Mesenchymal stem cell (in vitro differentiated cells and primary cell): ENCODE results near the gene CHMP6.

Source experiments
- DNase-seq: peaks from one replicate; pipeline ENCODE4 v3.0.0-alpha.2; 2013
- H2AFZ ChIP-seq: one replicate; pipeline ENCODE4 v1.6.1; 2013; ENCODE audit warnings: low read depth, mild to moderate bottlenecking, control low read depth, inconsistent platforms, low read length, moderate library complexity
- H2AK5ac ChIP-seq: 2 replicates; pipeline ENCODE4 v1.6.1; 2013; ENCODE audit warnings: low read length, moderate library complexity, mild to moderate bottlenecking, inconsistent platforms; ENCODE audit not compliant: severe bottlenecking
- H2BK120ac ChIP-seq: one replicate; pipeline ENCODE4 v1.6.1; 2013; ENCODE audit warnings: low read depth, mild to moderate bottlenecking, inconsistent platforms, low read length, moderate library complexity
- H2BK12ac ChIP-seq, 2 experiments: one replicate each; pipeline ENCODE4 v1.6.1; 2013; ENCODE audit warnings: inconsistent platforms in 2 of 2, low read length in 2 of 2, mild to moderate bottlenecking in 2 of 2, moderate library complexity in 2 of 2, control low read depth in 1 of 2
- H2BK15ac ChIP-seq: one replicate; pipeline ENCODE4 v1.6.1; 2013; ENCODE audit warnings: mild to moderate bottlenecking, low read depth, inconsistent platforms; ENCODE audit not compliant: poor library complexity, severe bottlenecking
- H2BK5ac ChIP-seq: 2 replicates; pipeline ENCODE4 v1.6.1; 2013; ENCODE audit warnings: low read depth, mild to moderate bottlenecking, low read length, control low read depth, inconsistent platforms; ENCODE audit not compliant: poor library complexity, severe bottlenecking
- H3K14ac ChIP-seq, 2 experiments: one replicate each; pipeline ENCODE4 v1.6.1; 2013; ENCODE audit warnings: inconsistent platforms in 2 of 2, low read length in 2 of 2, control low read depth in 1 of 2, mild to moderate bottlenecking in 1 of 2, moderate library complexity in 1 of 2
- H3K18ac ChIP-seq, 2 experiments: one replicate each; pipeline ENCODE4 v1.6.1; 2013; ENCODE audit warnings: inconsistent platforms in 2 of 2, low read length in 2 of 2, control low read depth in 1 of 2, low read depth in 1 of 2, mild to moderate bottlenecking in 1 of 2
- H3K23ac ChIP-seq, 2 experiments: one replicate each; pipeline ENCODE4 v1.6.1; 2013; ENCODE audit warnings: inconsistent platforms in 2 of 2, low read length in 2 of 2, mild to moderate bottlenecking in 2 of 2, moderate library complexity in 2 of 2, control low read depth in 1 of 2
- H3K27ac ChIP-seq: 2 replicates; pipeline ENCODE4 v1.5.1; 2013; ENCODE audit warnings: mild to moderate bottlenecking, moderate library complexity, low read length, control low read depth, inconsistent platforms; ENCODE audit not compliant: poor library complexity, severe bottlenecking
- H3K27me3 ChIP-seq, 2 experiments: 2 replicates each; pipeline versions ENCODE4 v1.6.1 to v1.7.0; 2013; ENCODE audit warnings: low read length in 2 of 2, mild to moderate bottlenecking in 2 of 2, moderate library complexity in 2 of 2, control low read depth in 1 of 2, inconsistent platforms in 1 of 2; ENCODE audit not compliant: control insufficient read depth in 1 of 2, insufficient read depth in 1 of 2
- H3K36me3 ChIP-seq, 2 experiments: 2 replicates each; pipeline versions ENCODE4 v1.6.1 to v1.7.0; 2013; ENCODE audit warnings: low read length in 2 of 2, control low read depth in 1 of 2, inconsistent platforms in 1 of 2, low read depth in 1 of 2, mild to moderate bottlenecking in 1 of 2; ENCODE audit not compliant: insufficient read depth in 2 of 2, control insufficient read depth in 1 of 2
- H3K4ac ChIP-seq, 2 experiments: one replicate each; pipeline ENCODE4 v1.6.1; 2013; ENCODE audit warnings: inconsistent platforms in 2 of 2, low read length in 2 of 2, mild to moderate bottlenecking in 2 of 2, moderate library complexity in 2 of 2, control low read depth in 1 of 2, low read depth in 1 of 2
- H3K4me1 ChIP-seq: 2 replicates; pipeline ENCODE4 v1.6.1; 2013; ENCODE audit warnings: low read depth, low read length, control low read depth; ENCODE audit not compliant: control insufficient read depth, insufficient read depth
- H3K4me2 ChIP-seq: 2 replicates; pipeline ENCODE4 v1.6.1; 2013; ENCODE audit warnings: low read length, mild to moderate bottlenecking, inconsistent platforms; ENCODE audit not compliant: poor library complexity, severe bottlenecking
- H3K4me3 ChIP-seq, 2 experiments: 2 replicates each; pipeline versions ENCODE4 v1.5.1 to v1.7.0; 2013; ENCODE audit warnings: low read length in 2 of 2, mild to moderate bottlenecking in 2 of 2, control low read depth in 1 of 2, low read depth in 1 of 2; ENCODE audit not compliant: insufficient read depth in 1 of 2
- H3K79me1 ChIP-seq: replicated peaks from 2 replicates; pipeline ENCODE4 v1.6.1; 2013; ENCODE audit warnings: mild to moderate bottlenecking, control low read depth, low read length, inconsistent platforms; ENCODE audit not compliant: poor library complexity, severe bottlenecking
- H3K9ac ChIP-seq: 2 replicates; pipeline ENCODE4 v1.7.0; 2013; ENCODE audit warnings: mild to moderate bottlenecking, low read length, moderate library complexity
- H3K9me3 ChIP-seq: 2 replicates; pipeline ENCODE4 v1.7.0; 2013; ENCODE audit warnings: mild to moderate bottlenecking, low read length; ENCODE audit not compliant: control insufficient read depth
- H4K8ac ChIP-seq: one replicate; pipeline ENCODE4 v1.6.1; 2013; ENCODE audit warnings: inconsistent platforms, mild to moderate bottlenecking, low read length, moderate library complexity
- H4K91ac ChIP-seq: one replicate; pipeline ENCODE4 v1.6.1; 2013; ENCODE audit warnings: mild to moderate bottlenecking, low read length, inconsistent platforms
- WGBS: methylation state at CpG from one replicate; pipeline ENCODE4 v1.1.7; 2013; ENCODE audit warnings: mixed read lengths; 5-methylcytosine and 5-hydroxymethylcytosine counted together

CHMP6 gene

GRCh38 chr17:81000631-81001357 lies 9.2 kb downstream of the CHMP6 start:
- no peak overlapping the region for H2AK5ac ChIP-seq
- H3K4me2 ChIP-seq = no peak overlapping the region
- H2BK12ac ChIP-seq = no peak overlapping the region
- H2BK15ac ChIP-seq = no peak overlapping the region
- DNase-seq = no peak
- H2AFZ ChIP-seq = no peak overlapping the region
- H4K8ac ChIP-seq = no peak overlapping the region
- no peak overlapping the region for H3K4ac ChIP-seq
- peaks cover 32 to 35% of the 10 kb centered on the region in 2 experiments for H3K27me3 ChIP-seq
- peaks cover 12% of the 10 kb centered on the region for H3K4me1 ChIP-seq
- WGBS = 89% methylated on average over 18 of the region's 18 CpGs
- H3K9ac ChIP-seq = no peak overlapping the region
- no peak overlapping the region for H3K27ac ChIP-seq
- no peak overlapping the region for H3K4me3 ChIP-seq
- H3K9me3 ChIP-seq = no peaks in the 10 kb centered on the region
- H2BK5ac ChIP-seq = no peak overlapping the region
- no peaks in the 10 kb centered on the region for H3K79me1 ChIP-seq
- no peak overlapping the region for H2BK120ac ChIP-seq
- H3K14ac ChIP-seq = no peak overlapping the region
- H3K23ac ChIP-seq = no peak overlapping the region
- peaks cover 40 to 51% of the 10 kb centered on the region in 2 experiments for H3K36me3 ChIP-seq
- peak overlapping the region; percentile 4 for H4K91ac ChIP-seq
- no peak overlapping the region for H3K18ac ChIP-seq

DNA sequence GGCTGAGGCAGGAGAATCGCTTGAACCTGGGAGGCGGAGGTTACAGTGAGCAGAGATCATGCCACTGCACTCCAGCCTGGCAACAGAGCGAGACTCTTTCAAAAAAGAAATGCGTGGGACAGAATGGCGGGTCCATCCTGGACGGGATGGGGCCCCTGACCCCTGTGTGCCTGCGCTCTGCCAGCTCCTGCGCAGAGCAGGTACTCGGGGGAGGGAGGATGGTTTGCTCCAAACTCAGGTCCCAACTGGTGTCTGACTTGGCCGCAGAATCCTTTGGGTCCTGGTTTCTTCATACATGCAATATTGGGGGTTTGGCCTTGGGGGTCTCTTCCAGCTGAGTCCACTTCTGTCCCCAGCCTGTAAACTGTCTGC lies 10.4 kb downstream of the CHMP6 start:
- no peak overlapping the region for H3K4ac ChIP-seq
- H3K4me1 ChIP-seq = peaks cover 12% of the 10 kb centered on the region
- H2BK12ac ChIP-seq = no peak overlapping the region
- peaks cover 40 to 45% of the 10 kb centered on the region in 2 experiments for H3K27me3 ChIP-seq
- no peak overlapping the region for H2AFZ ChIP-seq
- H2BK15ac ChIP-seq = no peak overlapping the region
- no peak overlapping the region for H3K4me3 ChIP-seq
- no peak overlapping the region for H4K8ac ChIP-seq
- H3K9me3 ChIP-seq = no peaks in the 10 kb centered on the region
- H3K4me2 ChIP-seq = no peak overlapping the region
- H3K18ac ChIP-seq = no peak overlapping the region
- H2AK5ac ChIP-seq = no peak overlapping the region
- no peak overlapping the region for H3K27ac ChIP-seq
- H3K23ac ChIP-seq = no peak overlapping the region
- DNase-seq = no peak
- H3K9ac ChIP-seq = no peak overlapping the region
- H2BK120ac ChIP-seq = no peak overlapping the region
- H2BK5ac ChIP-seq = no peak overlapping the region
- WGBS = 89% methylated on average over 10 of the region's 10 CpGs
- no peaks in the 10 kb centered on the region for H3K79me1 ChIP-seq
- H3K14ac ChIP-seq = no peak overlapping the region
- no peak overlapping the region for H4K91ac ChIP-seq
- H3K36me3 ChIP-seq = peaks cover 29 to 39% of the 10 kb centered on the region in 2 experiments

DNA sequence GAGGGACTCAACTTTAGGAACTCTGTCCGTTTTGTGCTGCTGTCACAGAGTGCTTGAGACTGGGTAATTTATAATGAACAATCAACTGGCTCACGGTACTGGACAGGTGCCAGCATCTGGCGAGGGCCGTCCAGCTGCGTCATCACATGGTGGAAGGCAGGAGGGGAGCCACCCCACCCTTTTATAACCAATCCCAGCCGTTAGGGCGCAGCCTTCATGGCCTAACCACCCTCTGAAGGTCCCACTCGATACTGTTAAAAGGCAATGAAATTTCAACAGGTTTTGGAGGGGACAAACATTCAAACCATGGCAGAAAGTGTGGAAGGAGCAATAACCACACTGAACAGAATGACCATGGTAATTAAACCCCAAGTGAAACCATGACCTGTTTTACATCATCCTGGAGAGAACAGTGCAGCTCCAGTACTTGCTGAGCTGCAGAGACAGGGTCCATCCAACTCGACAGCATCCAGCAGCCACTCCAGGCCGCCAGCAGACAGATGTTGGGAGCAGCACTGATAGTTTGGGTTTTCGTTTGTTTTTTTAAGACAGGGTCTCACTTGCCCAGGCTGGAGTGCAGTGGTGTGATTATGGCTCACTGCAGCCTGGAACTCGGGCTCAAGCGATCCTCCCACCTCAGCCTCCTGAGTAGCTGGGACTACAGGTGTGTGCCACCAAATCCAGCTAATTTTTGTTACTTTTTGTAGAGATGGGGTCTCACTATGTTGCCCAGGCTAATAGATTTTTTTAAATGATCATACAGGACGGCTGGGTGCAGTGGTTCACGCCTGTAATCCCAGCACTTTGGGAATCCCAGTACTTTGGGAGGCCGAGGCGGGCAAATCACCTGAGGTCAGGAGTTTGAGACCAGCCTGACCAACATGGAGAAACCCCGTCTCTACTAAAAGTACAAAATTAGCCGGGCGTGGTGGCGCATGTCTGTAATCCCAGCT lies 11.0 kb downstream of the CHMP6 start:
- Histone ChIP-seq H3K4me3 (peak overlapping the region in 1 of 2 experiments; percentile 45), H2BK120ac (no peak overlapping the region), H3K4ac (no peak overlapping the region), H2BK12ac (no peak overlapping the region), H3K4me2 (no peak overlapping the region), H3K79me1 (no peaks in the 10 kb centered on the region), H3K9ac (no peak overlapping the region), H4K8ac (peak overlapping the region; percentile 29), H2BK5ac (no peak overlapping the region), H3K36me3 (peaks cover 22 to 32% of the 10 kb centered on the region in 2 experiments), H2BK15ac (no peak overlapping the region), H3K27me3 (peaks cover 40 to 45% of the 10 kb centered on the region in 2 experiments), H3K9me3 (no peaks in the 10 kb centered on the region), H4K91ac (no peak overlapping the region), H2AK5ac (no peak overlapping the region), H3K14ac (peak overlapping the region in 1 of 2 experiments; percentile 56), H2AFZ (no peak overlapping the region), H3K23ac (no peak overlapping the region), H3K27ac (no peak overlapping the region), H3K4me1 (peaks cover 12% of the 10 kb centered on the region), H3K18ac (no peak overlapping the region)
- DNase-seq = peak; percentile 40
- 65% methylated on average over 18 of the region's 21 CpGs for WGBS
